HG03064 (cell line): ENCODE results near the gene TTC3.

ENCODE experiments used
- ATAC-seq: cut with Tn5 transposase; IDR thresholded peaks from one replicate; pipeline ENCODE4 v1.9.1; 2021; ENCODE audit warnings: low read depth; ENCODE audit not compliant: unreplicated experiment

TTC3 gene

DNA sequence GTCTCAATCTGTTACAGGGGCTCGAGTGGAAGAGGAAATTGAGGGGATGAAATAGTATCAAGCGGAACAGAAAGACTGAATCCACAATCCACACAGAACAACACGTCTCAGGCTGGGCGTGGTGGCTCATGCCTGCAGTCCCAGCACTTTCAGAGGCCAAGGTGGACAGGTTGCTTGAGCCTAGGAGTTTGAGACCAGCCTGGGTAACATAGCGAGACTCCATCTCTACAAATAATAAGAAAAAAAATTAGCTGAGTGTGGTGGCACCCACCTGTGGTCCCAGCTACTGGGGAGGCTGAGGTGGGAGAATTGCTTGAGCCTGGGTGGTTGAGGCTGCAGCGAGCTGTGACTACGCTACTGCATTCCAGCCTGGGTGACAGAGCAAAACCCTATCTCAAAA is 168.4 kb downstream of the TTC3 start:
- ATAC-seq, result no peak

GRCh38 chr21:37243961-37244360 is 170.9 kb downstream of the TTC3 start:
- ATAC-seq, result no peak

DNA sequence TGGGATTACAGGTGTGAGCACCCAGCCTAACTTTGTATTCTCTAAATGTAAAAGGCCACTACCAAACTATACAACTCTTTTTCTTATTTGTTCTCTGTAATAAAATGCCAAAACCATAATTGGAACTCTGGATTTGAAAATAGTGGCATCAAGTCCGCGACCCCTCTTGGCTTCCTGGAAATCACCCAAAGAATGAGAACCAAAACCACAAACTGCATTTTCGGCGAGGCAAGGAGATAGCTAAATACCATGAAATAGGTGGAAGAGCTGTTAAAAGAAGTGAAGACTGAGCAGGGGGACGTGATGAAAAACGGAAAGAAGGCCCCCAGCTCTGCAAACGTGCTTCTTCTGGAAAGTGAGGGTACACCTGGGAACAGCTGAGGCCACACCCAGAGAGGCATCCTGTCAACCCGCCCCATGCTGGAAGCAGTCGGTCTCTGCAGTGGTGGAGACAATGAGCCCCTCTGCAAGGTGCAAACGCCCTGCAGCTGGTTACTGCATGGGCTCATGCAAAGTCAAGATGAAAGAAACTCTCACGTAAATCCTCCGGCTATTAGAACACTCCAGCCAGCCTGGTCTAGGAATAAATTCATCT is 171.5 kb downstream of the TTC3 start:
- no peak for ATAC-seq

DNA sequence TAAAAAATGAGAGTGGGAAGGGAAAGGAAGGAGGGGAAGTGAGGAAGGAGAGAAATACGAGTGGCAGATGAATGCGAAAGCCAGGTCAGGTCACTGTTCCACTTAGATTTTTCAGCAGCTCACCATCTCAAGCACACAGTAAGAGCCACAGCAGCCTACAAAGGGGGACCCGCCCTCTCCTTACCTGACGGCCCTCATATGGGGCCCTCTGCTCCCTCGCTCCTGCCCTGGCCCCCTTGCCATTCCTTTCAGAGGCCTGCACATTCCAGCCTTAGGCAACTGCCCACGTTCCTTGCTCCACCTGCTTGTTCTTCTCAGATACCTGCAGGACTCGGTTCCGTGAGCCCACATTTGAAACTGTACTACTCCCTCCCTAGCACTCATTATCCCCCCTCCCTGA is 172.1 kb downstream of the TTC3 start:
- no peak for ATAC-seq

DNA sequence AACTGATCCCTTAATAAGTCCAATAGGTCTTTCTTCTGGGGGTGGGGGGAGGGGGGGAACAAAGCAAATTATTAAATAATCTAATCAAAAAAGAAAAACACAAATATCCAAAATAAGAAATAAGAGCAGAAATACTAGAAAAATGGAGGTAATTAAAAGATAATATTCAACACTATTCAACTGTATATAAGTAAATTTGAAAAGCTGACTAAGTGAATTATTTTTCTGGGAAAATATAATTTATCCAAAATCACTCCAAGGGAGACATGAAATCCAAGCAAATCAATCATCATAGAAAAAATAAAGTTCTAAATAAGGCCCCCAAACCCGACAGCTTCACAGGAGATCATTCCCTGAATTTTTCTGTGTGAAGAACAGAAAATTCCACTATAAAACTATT is 175.2 kb downstream of the TTC3 start:
- no peak for ATAC-seq

- no peak for ATAC-seq
Measured at GRCh38 chr21:37249112-37249904, 176.3 kb downstream of the TTC3 start.

GRCh38 chr21:37251294-37251634 is 178.2 kb downstream of the TTC3 start:
- no peak for ATAC-seq
